GM19397 (cell line): ENCODE data around the gene CACNB1.
A peak's percentile ranks its signal among the peaks of the same experiment; 100 is the strongest.

Source experiments
- ATAC-seq: cut with Tn5 transposase; IDR thresholded peaks from one replicate; pipeline ENCODE4 v1.9.1; 2021; ENCODE audit warnings: mild to moderate bottlenecking, moderate library complexity; ENCODE audit not compliant: unreplicated experiment

The CACNB1 gene

DNA sequence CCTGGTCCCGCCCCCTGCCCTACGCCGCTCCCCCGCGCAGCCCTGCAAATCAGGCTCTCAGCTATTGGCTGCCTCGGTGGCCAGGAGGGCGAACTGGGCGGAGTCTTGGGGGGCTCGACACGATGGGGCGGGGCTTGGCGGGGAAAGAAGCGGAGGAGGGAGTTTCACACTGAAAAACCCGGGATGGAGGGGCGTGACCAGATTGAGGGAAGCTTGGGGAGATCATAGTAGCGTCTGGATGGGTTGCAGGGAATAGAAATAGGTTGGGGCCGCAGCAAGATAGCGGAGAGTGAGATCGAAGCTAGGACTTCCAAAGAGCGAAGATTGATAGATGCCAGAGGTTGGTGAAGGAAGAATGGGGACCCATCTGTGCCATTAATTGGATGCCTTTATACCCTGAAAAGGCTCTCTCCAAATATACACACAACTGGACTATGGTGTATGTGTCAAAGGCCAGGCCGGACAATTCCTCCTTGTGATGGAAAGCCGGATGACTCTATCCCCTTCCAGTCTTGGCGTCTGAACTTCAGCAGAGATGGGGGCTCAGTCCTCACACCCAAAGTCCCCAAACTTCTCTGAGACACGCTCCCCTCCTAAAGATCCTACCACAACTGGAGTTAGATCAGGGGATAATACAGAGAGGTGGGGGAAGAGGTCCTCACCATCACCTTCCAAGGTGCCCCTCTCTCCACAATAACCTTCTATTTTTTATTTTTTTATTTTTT, 28.7 kb upstream of the CACNB1 start:
- no peak for ATAC-seq

DNA sequence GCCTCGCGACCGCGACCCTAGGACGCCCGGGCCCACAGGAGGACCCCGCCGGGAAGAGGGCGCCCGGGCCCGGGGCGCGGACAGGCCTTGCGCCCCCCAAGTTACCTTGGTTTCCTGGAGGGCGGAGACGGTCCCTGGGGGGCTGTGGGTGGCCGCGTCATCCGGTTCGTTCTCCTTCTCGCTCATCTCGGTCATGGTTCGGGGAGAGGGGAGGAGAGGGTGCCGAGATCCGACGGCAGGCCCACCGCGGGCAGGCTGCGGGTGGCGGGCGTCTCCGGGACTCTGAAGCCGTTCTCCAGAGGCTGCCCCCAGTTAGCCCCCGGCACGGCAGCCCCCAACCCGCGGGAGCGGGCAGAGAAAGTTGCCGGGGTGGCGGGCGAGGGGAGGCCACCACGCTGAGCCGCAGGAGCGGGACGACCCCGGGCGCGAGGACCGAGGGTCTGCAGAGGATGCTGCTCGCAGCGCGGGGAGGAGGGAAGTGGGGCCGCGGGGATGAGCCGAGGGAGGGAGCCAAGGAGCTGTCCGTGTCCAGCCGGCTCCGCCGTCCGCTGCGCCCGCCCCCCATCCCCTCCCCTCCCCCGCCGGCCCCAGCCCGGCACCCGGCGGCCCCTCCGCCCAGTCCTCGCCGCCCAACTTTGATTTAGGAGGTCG, 28.0 kb upstream of the CACNB1 start, which contains the start of gene STAC2:
TSS of gene STAC2 (minus strand) at position 638 of the 651 bp plus-strand sequence. CDS start at position 195, 443 bp downstream.
- ATAC-seq: no peak

DNA sequence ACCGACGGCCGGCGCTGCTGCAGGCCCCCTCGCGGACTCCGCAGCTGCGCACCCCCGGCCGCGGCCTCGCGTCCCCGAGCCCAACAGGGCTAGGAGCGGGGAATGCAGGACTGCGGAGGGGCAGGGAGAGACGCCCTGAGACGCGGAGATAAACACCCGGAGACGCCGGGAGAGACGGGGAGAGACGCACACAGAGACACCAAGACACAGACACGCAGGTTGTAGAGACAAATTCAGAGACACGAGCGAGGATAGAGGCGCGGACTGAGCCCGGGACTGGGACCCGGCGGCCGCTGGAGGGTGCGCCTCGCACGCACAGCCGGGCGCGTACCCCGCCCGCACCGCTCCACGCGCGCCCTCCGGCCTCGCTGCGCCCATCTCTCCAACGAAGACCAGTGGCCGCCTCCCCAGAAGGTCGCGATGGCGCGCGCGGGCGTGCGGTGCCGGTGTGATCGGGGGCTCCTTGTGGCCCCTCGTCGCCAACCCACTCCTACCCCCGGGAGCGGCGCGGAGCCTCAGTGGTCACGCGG, 27.4 kb upstream of the CACNB1 start:
- no peak for ATAC-seq

DNA sequence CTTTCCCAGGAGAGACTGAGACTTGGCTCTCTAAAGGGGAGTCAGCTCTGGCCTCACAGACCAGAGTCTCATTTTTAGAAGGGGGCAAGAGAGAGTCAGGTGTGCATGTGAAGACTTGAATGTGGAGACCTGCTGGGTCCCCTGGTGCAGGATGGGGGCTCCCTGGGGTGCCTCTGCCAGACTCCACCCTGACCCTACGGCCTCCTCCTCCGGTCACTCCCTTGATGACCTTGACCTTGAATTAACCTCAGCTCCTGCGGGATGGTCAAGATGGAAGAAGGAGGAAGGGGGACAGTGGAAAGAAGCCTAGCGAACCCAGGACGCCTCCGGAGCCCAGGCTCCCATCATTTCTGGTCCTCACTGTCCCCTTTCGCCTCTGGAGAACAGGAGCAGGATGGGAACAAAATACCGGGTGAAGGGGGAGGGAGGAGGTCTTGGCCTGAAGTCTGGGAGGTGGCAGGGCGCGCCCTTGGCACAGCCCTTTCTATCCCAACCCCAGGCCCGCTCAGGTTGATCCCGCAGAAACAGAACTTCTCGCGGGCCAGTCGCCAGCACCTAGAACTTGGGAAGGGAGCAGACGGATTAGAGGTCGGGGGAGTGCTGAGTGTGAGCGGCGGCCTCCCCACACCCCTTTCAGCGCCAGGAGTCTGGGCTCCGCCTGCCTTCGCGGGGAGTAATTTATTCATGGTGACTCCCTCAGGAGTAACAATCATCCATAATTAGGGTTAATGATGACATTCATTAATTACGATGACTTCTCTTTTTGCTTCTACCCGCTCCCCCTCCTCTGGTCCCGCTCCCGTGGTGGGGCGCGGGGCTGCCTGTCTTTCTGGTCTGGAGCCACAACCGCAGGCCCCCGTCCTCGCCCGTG, 26.7 kb upstream of the CACNB1 start:
- ATAC-seq: no peak

DNA sequence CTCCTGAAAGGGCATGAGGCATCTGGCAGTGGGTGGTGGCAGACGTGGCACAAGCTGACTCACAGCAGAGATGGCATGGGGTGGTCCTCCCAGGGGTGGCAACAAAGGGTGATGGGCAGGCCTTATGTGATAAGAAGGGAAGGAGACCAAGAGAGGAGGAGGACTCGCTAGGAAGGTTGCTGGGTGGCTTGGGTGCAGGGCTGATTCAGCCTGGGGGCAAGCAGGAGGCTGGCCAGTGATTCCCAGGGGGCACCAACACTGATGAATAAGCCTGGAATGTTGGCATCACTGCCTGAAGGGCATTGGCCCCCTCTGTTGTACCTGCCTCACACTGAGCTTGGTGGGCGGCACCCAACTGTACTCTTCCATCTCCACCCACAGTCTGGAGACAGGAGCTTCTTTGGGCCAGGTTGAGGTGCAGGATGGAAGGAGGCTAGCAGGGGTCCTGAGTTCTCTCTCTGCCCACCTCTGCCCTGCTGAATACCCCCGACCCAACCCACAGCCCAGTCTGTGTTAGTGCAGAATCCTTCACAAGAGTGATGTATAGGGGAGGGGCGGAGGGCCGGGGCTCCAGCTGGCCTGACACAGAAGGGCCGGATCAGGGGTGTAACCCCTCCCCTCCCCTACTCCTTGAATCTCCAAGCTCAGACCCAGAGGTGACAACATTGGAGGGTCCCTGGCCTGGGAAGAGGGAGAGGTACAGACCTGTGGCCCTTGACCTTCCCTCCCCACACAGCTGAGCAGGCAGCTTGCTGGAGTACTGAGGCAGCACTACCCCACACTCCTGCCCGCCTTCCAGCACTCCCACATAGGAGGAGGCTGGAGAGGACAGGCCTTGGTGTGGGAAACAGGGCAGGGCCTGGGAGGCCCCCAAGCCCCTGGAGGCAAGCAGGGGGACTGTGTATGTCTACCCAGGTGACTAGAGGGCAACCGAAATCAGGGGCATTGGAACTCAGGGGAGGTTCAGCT, 25.7 kb upstream of the CACNB1 start:
- no peak for ATAC-seq

DNA sequence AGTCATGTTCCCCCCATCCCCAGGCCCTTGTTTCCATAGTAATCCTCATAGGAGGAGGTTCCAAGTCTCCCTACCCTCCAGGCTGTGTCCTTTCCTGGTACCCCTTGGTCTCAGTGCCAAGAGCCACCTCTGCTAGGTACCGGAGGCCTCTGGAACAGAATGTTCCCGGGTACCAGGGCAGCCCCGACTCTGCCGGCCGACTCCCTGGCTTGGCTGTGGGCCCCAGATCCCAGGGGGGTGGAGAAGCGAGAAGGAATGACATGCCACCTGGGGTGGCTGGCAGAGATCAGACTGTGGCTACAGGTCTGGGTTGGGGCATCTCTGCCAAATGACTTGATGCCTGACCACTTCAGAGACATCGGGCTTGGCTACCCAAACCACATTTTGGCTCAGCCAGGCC, 24.7 kb upstream of the CACNB1 start:
- ATAC-seq: no peak

DNA sequence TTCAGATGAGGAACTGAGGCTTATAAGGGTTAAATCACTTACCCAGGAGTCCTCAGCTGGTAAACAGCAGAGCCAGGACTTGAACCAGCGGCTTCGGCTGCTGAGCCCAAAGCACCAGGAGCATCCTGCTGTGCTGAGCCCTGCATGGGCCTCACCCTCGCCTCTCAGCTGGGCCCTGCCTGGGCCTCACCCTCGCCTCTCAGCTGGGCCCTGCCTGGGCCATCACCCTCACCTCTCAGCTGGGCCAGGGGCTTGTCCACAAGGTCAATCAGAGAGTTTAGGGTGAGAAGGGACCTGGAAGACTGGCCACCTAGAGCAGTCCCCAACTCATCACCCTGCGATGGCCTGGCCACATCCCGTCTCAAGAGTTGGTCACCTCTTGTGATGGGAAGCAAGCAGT, 24.1 kb upstream of the CACNB1 start:
- no peak for ATAC-seq

DNA sequence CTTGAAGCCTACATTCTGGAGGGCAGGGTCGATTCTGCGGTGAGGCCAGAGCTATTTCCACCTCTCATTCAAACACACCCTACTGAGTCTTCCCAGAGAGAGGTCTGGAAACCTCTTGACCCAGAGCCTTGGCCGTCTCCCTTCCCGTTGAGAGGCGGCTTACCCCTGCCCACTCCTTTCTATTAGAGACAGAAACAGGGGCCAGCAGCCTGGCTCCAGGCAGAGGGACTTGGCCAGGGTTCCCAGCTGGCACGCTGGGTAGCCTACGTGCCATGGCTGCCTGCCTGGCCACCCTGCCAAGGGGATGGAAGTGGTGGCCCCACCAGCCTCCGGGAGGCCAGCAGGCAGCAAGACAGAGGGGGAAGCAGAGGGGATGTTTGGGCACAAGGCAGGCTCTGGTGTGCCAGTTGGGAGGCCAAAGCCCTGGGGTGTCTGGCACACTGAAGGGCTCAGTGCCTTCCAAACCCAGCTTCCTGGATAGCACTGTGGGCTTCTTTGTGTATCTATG, 22.2 kb upstream of the CACNB1 start:
- no peak for ATAC-seq

DNA sequence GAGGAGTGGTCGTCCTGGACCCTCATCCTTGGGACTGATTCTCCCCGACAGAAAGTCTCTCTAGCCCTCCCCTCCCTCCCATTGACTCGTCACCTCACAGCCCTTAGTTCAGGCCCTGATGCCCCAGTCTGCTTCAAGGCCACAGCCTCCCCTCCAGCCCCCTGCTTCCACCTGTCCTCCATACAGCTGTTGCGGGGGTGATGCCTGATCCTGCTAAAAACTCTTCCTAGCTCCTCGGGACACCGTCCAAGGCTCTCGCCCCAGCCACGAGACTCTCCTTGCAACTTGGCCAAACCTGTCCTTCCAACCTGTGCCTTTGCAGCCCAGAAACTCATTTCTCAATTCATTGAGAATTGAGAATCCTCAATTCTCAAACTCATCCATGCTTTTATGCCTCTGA, 21.4 kb upstream of the CACNB1 start:
- ATAC-seq: no peak

DNA sequence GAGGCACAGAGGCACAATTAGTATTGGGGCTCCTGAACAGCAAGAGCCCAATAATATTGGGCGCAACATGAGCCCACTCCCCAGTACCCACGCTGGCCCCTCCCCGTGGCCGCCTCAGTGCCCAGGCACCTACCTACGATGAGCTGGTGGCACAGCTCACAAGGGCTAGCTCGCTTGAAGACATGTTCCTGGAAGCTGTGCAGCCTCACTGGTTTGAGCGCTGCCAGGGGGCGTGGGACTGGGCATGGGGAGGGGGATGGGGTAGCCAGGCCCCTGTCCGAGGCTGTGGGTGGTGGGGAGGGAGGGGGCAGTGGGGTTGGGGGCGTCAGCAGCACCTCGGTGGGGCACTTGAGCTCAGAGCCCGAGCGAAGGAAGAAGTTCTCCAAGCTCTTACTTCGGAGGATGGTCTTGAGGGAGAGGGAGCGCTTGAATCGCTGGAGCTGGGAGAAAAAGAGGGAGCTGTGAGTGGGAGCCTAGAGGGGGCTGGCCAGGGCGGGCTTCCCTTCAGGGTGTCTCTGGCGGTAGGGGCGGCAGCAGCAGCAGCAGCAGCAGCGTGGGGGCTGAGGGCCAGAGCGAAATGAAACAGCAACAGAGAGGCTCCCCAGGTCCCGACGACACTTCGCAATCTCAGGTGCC, 20.4 kb upstream of the CACNB1 start:
- no peak for ATAC-seq

DNA sequence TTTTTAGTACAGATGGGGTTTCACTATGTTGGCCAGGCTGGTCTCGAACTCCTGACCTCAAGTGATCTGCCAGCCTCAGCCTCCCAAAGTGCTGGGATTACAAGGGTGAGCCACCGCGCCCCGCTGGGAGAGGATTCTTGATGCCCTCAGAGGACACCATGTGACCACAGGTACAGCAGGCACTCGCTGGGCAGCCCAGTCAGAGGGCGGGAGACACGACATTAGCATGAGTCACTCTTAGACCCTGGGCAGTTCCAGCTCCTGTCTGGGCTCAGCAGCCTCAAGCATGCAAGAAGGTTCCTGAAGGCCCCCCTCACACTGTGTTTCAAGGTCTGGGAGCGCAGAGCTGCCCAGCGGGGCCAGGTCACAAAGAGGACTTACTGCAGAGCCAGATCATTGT, 16.4 kb upstream of the CACNB1 start:
- ATAC-seq: no peak

DNA sequence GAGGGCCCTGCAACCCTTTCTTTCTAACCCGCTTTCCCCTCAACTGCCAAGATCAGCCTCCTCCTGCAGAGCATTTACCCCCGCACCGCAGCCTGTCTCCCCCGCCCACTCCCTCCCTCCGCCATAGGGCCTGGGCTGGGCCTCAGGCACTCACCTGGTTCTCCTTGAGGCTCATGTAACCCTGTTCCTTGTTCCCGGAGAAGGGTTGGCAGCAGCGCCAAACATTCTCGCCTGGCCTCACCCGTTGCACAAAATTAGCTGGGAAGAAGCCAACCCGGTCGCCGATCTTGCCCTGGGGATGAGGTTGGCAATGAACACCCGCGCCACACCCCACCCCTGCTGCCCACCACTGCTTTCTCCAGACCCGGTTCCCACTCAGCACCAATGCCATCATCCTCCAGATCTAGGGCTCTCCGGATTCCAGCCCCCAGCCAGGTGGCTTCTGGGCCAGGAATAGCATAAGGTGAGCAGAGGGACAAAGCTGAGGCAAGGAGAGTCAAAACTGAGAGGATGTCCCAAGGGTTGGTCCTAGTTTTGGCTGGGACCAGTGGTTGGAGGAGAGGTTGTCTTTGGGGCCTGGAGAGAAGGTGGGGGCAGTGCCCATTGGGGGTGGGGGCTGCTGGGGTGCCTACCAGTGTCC, 15.5 kb upstream of the CACNB1 start:
- no peak for ATAC-seq

DNA sequence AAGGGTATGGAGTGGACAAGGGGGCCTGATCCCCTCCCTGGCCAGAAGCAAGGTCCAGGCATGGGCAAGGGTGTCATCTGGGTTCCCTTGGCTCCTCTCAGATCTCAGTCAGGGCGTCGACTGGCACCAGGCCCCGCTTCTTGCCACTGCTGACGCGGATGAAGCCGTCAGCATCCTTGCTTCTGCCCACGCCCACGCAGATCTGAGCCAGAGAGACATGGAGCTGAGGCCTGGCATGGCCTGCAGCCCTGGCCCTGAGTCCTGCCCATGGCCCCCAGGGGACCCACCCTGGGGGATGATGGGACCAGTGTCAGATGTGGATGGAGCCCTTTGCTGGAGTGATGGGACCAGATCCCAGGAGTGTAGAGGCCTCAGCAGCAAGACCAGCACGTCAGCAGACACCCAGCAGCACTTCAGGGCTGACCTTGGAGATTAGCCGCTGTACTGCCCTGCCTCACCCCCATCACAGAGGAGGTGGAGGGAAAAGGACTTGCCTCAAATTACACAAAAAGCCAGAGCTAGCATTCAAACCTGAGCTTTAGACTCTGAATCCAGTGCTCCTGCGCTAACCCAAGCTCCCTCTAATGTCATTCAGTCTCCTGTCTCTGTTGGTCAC, 14.8 kb upstream of the CACNB1 start:
- no peak for ATAC-seq

DNA sequence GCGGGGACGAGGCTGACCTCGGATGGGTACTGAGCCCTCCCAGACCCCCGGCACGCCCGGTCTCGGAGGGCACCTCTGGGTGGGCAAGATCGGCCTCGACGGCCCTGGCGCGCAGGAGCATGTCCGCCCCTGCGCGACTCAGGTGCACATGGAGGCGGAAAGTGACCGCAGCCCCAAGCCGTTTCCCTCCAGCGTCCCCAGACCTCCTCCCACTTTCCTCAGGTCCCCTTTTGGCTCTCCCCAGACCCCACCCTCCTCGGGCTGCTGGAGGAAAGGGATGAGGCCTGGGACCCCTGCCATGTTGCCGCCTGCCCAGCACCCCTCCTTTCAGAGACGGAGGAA, 12.6 kb upstream of the CACNB1 start:
- no peak for ATAC-seq

DNA sequence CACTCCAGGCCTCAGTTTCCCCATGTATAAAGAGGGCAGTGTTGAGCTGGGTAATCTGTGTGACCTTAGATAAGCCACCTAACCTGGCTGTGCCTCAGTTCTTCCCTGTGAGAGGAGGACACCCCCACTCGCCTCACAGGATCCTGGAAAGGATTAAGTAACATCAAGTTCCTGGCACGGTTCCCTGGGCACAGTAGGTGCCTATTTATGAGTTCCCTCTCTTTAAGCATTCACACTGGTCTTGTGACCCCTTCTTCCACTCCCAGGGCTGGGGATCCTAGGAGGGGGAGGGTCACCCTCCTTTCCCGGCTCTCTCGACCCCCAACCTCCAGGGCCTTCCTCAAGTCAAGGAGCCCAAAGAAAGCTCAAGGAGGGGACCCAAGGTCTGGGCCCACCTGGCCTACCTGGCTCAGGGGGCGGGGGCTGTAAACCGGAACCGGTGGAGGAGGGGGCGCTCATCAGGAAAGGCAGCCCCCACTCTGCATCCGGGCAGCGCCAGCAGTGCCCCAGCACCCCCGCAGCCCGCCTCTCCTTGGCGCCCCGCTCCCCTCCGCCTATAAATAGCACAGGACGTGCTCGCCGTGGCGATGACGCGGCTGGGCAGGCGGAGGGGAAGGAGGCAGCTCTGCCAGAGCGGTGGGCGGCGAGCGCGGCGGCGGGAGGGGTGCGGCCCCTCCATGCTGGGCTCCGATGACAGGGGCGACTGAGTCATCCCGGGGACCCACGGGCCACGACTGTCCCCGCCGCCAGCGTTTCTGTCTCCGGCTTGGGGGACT, 12.0 kb upstream of the CACNB1 start:
- no peak for ATAC-seq

DNA sequence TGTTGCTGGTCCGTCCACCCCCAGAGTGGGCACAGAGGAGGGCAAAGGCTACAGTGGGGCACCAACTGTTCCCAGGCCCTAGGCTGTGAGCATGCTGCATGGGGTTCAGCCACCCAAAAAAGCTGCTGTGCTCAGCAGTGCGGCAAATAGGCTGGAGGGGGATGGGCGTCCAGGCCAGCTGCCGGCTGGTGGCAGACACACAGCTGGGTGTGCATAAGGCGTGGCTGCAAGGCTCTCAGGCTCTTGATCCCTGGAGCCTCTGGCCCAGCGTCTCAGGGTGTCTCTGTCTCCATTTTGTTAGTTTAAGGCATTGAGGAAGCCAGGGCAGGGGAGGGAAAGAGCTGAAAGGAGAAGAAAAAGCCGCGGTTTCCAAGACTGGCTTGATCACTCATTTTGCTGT, 11.4 kb upstream of the CACNB1 start:
- peak; percentile 63 for ATAC-seq

DNA sequence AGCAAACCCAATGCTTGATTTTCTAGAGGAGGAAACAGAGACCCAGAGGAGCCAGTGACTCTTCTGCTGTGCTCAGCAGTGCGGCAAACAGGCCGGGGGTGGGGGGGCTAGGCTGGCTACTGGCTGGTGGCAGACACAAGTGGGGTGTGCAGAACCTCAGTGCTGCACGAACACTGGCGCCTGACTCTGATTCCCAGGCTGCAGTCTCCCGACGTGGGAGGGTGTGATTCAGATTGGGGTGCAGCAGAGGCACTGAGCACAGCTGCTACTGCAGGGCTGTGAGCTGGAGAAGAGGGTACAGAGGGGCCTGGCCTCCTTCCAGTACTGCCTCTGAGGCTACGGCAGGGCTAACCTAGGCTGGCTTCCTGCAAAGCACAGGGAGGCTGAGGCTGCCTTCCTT, 10.7 kb upstream of the CACNB1 start:
- ATAC-seq: no peak

DNA sequence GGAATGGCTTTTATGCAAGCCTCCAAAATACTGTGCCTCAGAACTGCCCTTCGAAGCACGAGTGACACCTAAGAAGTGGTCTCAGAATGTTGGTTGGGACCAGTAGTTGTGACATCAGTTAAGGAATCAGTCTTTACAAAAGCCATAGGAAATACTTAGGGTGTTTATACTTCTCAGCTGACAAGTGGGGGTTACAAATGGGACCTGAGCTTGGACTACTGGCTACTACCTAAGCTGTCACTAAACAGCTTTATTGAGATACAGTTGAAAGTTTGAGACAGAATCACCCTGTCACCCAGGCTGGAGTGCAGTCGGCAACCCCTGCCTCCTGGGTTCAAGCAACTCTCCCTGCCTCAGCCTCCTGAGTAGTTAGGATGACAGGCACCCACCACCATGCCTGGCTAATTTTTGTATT, 7.7 kb upstream of the CACNB1 start:
- no peak for ATAC-seq
